Measurements from ENCODE around the gene LBX1.
A peak's percentile ranks its signal among the peaks of the same experiment; 100 is the strongest.

LBX1 gene
- 0 reads per million in 4 donors for total RNA-seq

- no peak for DNase-seq
Measured at GRCh38 chr10:101229266-101230182, at the start of gene LBX1. LBX1 (minus strand) TSS chr10:101229463; CDS start chr10:101228815, 648 bp downstream.

- DNase-seq: no peak
Measured at GRCh38 chr10:101273741-101274140, 44.5 kb upstream of the LBX1 start.

GRCh38 chr10:101273330-101273729 is 44.1 kb upstream of the LBX1 start:
- no peak for DNase-seq

- DNase-seq: peak; percentile 18 to 37 (median 32)
Measured at GRCh38 chr10:101272229-101272868, 43.1 kb upstream of the LBX1 start.

GRCh38 chr10:101270763-101271162 is 41.5 kb upstream of the LBX1 start:
- no peak for DNase-seq

- DNase-seq: no peak
Measured at GRCh38 chr10:101267776-101268175, 38.5 kb upstream of the LBX1 start.

GRCh38 chr10:101267290-101267680 is 38.0 kb upstream of the LBX1 start:
- DNase-seq: no peak

GRCh38 chr10:101266381-101267289 is 37.4 kb upstream of the LBX1 start:
- DNase-seq: no peak

GRCh38 chr10:101263150-101263752 is 34.0 kb upstream of the LBX1 start:
- DNase-seq: no peak

- no peak for DNase-seq
Measured at GRCh38 chr10:101262147-101262546, 32.9 kb upstream of the LBX1 start.

- no peak for DNase-seq
Measured at GRCh38 chr10:101261702-101262101, 32.4 kb upstream of the LBX1 start.

GRCh38 chr10:101260764-101261481 is 31.7 kb upstream of the LBX1 start:
- DNase-seq: no peak

- DNase-seq: no peak
Measured at GRCh38 chr10:101258179-101258885, 29.1 kb upstream of the LBX1 start.

- DNase-seq: no peak
Measured at GRCh38 chr10:101257491-101257890, 28.2 kb upstream of the LBX1 start.

GRCh38 chr10:101257084-101257483 is 27.8 kb upstream of the LBX1 start:
- no peak for DNase-seq

- DNase-seq: no peak
Measured at GRCh38 chr10:101256387-101256786, 27.1 kb upstream of the LBX1 start.

- no peak for DNase-seq
Measured at GRCh38 chr10:101250136-101250535, 20.9 kb upstream of the LBX1 start.

GRCh38 chr10:101249171-101249581 is 19.9 kb upstream of the LBX1 start:
- no peak for DNase-seq

GRCh38 chr10:101246639-101247038 is 17.4 kb upstream of the LBX1 start:
- DNase-seq: no peak

- no peak for DNase-seq
Measured at GRCh38 chr10:101244321-101245050, 15.2 kb upstream of the LBX1 start.
